GM21515 (cell line): ENCODE data around the gene C4orf50.

Source experiments
- ATAC-seq: cut with Tn5 transposase; IDR thresholded peaks from one replicate; pipeline ENCODE4 v1.9.1; 2021; ENCODE audit not compliant: unreplicated experiment

Gene C4orf50

DNA sequence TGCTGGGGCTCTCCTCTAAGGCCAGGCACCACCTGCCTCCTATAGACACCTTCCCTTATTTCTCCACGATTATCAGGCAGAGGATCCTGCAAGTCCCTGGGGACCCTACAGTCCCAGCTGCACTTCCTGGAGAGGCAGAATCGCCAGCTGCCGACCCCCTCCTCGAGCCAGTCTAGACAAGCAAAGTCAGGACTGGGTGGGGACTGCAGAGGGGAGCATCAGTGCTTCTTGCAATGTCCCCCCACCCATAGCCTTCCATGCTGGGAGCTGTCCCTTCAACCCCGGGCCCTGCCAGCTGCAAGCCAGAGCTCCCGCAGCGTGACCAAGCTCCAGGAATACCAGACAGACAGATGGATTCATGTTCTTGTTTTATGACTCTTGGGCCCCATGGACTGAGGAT, 124.0 kb downstream of the C4orf50 start:
- ATAC-seq = no peak

DNA sequence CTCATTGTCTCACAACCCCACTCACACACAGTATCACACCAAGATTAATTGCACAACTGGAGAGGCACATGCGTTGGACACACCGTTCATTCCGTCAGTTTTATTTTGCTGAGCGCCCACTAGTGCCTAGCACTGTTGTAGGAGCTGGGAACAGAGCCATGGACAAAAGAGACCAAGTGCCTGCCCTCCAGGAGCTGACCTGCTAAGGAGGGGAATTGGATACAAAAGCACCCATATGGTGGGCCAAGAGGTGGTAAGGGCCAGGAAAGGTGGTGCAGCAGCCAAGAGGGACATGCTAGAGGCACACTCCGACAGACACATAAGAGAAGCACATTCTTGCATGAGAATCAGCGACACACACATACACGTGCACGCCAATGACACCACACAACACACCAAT, 124.6 kb downstream of the C4orf50 start:
- no peak for ATAC-seq

- ATAC-seq = no peak
Observed at GRCh38 chr4:5893004-5893580, 125.1 kb downstream of the C4orf50 start, which contains the start of gene CRMP1. CRMP1 (minus strand) TSS chr4:5893086; CDS start chr4:5892969, 117 bp downstream.

DNA sequence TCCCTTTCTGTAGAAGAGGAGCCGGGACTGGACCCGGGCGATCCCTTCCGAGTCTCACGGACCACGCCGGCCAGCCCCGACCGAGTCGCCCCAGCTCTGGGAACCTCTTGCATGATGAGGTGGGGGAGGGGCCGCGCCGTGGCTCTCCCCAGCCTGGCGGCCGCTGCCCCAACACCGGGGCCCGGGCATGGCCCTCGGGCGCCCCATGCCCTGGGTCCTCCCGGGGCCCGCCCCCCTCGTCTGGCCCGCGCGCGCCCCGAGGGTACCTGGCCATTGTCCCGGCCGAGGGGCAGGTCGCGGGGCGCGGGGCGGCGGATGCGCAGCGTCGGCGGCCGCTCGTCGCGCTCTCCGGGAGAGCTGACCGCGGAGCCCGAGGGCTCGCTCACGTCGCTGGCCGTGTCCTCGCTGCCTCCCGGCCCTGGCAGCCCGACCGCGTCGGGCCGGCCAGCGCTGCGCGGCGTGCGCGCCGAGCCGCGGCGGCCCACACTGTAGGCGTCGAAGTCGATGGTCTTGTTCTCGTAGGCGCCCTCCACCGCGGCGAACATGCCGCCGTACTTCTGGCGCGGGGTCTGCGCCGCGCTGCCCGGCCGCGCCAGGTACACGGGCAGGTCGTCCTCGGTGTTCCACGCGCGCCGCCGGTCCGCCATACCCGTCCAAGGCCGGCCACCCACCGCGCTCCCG, 125.8 kb downstream of the C4orf50 start:
- ATAC-seq = no peak

GRCh38 chr4:5891563-5892322, 126.5 kb downstream of the C4orf50 start:
- ATAC-seq = no peak

DNA sequence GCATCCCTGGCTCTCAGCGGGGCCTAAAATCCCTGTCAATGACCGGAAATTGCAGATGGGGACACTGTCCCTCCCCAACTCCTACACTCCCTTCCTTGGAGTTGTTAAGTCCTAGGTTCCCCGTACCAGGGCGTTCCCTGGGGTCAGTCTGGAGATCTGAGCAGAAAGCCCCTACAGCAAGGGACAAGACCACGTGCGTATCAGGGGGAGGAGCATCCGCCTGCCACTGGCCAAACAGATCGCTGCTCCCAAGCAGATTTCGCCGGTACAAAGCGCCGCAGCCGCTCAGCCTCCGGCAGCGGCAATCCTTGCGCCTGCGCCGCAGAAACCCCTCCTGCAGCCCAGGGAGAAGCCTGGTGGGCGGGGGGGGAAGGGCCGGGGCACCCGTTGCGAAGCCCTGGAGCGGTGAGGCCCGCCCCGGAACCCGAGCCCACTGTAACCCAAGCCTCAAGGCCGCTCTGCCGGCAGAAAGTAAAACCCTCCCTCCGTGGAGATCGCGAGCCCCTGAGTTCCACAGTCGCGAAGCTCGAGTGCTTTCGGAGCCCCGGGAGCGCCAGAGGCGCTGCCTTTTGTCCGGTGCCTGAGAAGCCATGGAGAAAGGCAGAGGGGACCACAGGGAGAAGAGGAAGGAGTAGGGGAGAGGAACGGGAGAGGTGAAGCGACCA, 128.0 kb downstream of the C4orf50 start:
- ATAC-seq = no peak

- no peak for ATAC-seq
Observed at GRCh38 chr4:5889002-5889696, 129.1 kb downstream of the C4orf50 start.

DNA sequence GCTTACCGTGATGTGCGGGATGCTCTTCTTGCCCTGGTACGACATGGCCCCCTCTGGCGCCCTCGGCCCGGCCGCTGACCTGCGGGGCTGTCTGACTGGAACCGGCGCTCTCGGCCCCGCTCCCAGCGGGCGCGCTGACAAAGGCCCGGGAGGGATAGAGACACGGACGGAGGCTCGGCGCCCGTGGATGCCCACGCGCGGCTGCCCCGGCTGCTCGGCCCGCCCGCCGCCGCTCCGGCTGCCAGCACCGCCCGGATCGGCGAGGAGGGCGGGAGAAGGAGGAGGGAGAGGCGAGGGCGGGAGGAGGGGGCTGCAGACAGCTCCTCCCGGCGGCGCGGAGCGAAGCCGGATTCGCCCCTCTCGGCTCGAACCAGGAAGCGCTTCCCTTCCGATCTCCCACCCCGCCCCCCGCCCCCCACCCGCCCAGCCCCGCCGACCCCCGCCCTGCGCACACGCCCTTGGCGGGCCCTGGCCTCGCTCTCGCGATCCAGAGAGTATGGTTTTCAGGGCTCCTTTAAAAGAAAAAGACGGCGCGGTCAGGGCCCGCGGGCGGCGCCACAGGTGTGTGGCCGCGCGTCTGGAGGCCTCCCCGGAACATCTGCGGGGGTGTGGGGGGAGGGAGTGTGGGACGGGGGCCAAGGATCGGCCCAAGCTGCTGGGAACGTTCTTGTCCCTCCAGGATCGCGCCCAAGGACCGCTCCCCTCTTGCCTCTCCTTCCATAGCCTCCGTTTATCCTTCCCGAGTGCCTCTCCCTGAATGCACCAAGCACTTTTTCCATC, 129.8 kb downstream of the C4orf50 start:
- no peak for ATAC-seq

GRCh38 chr4:5887361-5888221, 130.6 kb downstream of the C4orf50 start:
- no peak for ATAC-seq

DNA sequence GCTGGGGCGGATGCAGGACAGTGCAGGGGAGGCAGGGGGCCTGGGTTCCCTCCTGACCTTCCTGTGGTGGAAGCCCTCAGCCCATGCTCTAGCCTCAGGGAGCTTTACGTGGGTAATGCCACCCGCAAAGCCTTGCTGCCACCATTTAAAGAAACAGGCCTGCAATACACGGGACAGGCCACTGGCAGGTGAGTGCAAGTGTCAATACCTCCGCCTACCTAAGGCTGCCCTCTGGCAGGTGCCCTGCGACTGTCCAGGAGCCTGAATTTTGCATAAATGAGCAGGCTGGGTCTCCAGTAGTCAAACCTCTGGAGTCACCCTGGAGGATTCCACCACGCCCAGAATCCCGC, 131.2 kb downstream of the C4orf50 start:
- ATAC-seq = no peak

- ATAC-seq = no peak
Observed at GRCh38 chr4:5885733-5886132, 132.5 kb downstream of the C4orf50 start.

GRCh38 chr4:5884796-5885195, 133.4 kb downstream of the C4orf50 start:
- no peak for ATAC-seq

DNA sequence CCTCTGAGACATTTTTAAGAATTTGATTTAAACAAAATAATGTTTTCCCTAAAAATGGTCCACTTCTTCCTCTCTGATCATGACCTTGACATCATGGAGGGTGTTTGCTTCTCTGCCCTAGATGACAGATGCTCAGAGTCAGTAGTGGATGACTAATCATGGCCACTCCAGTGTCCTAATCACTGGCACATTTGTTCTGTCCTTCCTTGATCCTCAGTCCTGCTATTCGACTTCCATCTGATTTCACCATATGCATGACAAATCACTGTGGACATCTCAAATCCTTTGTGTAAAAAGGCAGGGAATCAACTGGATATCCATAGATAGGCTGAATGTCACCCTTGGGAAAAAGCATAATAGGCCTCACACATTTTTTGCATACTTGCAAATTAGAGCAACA, 134.3 kb downstream of the C4orf50 start:
- ATAC-seq = no peak

- no peak for ATAC-seq
Observed at GRCh38 chr4:5882947-5883346, 135.3 kb downstream of the C4orf50 start.

DNA sequence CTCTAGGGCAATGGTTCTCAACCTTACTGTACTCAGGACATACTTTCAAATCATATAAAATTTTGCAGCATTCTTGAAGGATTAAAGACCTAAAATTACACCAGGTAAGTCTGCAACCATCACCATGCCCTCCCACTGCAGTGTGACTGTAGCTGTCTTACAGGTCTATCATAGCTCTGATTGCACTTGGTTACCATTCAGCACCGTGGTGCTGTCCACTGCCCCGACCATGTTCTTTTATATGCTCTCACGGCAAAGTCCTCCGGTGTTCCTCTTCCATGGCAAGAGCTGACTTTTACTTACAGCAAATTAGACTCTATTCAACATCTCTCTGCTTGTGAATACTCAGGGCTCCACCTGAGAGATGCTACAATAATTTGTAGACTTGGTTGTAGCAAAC, 136.9 kb downstream of the C4orf50 start:
- no peak for ATAC-seq

DNA sequence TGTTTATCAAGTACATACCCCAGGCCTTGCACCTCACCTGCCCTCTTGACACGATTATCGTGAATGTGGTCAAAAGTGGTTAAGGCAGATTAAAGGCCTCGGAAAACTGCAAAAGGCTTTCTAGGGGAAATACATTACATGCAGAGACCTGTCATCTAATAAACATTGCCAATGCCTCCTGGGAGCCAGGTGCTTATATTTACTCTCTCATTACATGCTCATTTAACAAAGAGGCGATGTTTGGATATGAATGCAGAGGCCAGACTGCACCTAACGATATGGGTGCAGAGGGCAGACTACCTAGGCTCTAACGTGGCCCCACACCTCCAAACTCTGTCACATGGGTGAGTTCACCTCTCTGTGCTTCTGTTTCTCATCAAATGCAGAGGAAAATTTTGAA, 139.9 kb downstream of the C4orf50 start:
- no peak for ATAC-seq

- ATAC-seq = no peak
Observed at GRCh38 chr4:5877392-5877791, 140.8 kb downstream of the C4orf50 start.

DNA sequence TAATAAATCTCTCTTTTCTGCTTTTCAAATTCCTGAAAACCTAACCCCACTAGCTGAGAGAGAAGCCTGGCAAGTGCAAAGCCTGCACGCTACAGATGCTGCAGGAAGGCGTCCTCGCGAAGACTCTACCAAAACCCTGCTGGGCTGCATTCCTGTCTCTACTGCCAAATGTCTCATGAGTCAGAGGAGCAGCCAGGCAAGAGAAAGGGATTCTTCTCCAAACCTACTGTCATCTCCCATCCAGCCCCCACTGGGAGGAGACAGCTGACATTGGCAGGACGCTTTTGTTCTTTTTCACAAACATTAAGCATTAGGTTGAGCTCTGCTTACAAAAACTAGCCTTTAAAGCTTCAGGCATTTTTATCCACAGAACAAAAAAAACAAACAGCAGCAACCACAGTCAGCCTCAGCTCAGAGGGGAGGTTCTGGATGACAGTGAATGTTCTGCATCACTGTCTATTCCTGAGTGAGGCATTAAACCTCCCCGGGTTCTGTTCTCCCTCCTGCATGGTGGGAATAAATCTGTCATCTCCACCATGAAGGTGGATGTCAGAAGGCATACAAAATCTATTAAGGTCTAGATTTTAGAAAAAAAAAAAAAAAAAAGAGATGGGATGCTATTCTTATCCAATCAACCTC, 143.3 kb downstream of the C4orf50 start:
- ATAC-seq = no peak

DNA sequence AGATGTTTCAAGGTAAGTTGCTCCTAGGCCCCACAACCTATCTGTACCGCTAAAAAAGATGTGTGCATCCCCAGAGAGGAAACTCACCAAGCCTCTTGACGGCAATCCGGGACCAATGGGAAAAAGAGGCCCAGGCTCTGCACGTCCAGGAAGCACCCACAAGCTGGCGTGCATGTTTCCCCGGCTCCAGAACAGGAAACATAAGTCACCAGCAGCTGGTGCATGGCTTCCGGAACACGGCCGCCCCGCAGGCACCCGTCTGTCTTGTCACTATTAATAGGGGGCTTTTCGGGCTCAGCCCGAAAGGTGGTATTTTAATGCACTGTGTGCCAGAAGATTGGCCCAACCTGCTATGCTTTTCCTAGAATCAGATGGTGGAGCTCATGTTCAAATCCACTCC, 147.5 kb downstream of the C4orf50 start:
- ATAC-seq = no peak
